HS-27A (cell line): ENCODE data around the gene SORBS2.
"Not testable (repeated sequence)": the region's sequence is repeated elsewhere in the genome, so short reads cannot be mapped to it uniquely, and the experiment has no call there.

Experiments used
- DNase-seq: peaks from one replicate; pipeline ENCODE4 v3.0.0-alpha.2; 2012; ENCODE audit warnings: low read depth, missing footprints

Gene SORBS2

DNA sequence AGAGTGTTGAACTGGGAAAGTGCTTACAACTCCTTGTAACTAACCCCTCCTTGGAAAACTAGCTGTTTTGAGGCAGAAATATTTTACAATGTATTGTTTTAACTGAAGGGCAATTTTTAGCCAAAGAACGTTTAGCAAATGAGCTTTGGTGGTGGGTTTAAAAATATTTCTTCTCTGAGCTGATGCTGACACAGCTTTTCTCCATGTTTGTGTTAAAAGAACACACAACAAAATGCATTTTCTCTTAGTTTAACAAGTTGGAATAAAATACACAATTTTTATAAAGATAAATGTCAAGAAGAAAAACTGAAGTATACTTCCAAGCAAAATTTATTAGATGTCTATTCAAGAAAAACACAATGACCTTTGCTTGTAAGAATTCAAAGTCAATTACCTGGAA lies 226.8 kb downstream of the SORBS2 start:
- no peak for DNase-seq

DNA sequence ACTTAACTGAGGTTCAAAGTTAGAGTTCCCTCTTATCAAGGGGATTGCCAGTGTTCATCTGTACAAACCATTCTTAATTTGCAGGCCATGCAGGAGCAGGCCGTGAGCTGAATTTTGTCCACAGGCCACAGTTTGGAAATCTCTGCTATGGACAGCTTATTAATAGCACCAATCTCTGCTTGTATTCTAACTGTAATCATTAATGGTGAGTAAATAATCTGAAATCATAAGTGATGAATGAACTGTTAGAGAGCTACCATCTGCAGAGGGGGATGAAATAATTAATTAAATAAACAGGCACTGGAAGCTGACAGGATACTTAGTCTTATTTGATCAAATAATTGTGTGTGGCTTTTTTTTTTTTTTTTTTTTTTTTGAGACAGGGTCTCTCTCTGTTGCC lies 228.2 kb downstream of the SORBS2 start:
- DNase-seq: no peak

DNA sequence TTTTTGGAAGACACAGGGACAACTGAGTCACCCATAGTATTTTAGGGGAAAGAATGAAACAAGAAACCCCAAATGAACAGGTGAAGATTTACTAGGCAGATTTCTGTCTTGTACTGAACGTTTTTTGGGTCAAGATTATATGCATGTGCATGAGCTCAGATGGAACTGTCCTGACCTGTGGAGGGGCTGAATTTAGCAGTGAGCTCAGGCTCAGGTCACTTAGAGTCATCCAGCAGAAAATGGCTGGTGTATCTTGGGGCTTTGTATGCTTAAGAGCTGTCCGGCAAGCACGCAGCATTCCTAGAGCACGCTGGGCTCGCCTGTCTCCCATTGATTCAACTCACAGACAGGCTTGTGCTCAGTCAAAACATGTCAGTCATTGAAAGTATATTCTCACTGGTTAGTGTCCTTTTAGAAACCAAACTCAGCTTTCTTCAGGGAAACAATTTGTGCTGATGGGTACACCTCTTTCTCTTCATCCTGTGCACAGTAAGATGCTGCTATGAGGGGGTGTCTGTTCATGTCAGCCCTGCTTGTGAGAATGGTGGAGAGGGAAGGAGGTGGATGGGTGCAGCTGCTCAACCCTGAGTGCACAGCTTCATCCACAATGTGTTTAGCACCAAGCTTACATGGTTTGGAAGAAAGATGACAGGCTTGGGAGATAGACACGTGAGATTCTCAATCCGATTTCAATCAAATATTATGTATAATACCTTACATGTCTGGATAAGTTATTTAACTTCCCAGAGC lies 229.2 kb downstream of the SORBS2 start:
- no peak for DNase-seq

DNA sequence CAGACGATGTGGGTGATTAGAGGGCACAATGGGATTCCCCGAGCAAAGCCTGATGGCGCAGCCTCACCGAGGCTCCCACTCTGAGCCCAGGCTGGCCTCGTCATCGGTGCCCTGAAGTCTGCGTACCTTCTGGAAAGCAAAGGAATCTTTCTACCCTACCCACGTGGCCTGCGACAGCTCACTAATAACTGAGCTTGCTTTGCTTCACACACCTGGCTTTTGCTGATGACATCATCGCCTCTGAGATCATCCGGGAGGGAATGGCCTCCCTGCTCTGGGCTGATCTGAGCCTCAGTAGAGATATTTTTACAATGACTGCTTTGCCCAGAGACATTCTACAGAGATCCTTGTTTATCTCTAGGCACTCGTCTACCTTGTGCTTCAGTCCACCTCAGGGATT lies 231.3 kb downstream of the SORBS2 start:
- no peak for DNase-seq

DNA sequence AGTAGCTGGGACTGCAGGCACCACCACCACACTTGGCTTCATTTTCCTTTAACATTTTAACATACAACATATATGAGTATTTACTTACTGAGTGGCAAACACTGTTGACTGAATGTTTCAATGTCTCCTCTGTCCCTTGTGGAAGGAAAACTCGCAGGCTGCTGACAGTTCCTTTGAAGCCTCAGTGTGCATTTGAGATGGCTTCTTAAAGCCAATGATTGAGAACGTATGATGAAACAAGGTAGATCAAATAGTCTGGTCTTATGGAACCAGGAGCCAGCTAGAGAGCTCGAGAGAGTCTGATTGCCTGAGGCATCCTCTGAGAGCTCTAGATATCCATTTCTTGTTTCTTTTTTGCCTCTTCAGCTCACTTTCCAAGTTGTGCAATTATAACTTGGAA lies 233.7 kb downstream of the SORBS2 start:
- DNase-seq: no peak

DNA sequence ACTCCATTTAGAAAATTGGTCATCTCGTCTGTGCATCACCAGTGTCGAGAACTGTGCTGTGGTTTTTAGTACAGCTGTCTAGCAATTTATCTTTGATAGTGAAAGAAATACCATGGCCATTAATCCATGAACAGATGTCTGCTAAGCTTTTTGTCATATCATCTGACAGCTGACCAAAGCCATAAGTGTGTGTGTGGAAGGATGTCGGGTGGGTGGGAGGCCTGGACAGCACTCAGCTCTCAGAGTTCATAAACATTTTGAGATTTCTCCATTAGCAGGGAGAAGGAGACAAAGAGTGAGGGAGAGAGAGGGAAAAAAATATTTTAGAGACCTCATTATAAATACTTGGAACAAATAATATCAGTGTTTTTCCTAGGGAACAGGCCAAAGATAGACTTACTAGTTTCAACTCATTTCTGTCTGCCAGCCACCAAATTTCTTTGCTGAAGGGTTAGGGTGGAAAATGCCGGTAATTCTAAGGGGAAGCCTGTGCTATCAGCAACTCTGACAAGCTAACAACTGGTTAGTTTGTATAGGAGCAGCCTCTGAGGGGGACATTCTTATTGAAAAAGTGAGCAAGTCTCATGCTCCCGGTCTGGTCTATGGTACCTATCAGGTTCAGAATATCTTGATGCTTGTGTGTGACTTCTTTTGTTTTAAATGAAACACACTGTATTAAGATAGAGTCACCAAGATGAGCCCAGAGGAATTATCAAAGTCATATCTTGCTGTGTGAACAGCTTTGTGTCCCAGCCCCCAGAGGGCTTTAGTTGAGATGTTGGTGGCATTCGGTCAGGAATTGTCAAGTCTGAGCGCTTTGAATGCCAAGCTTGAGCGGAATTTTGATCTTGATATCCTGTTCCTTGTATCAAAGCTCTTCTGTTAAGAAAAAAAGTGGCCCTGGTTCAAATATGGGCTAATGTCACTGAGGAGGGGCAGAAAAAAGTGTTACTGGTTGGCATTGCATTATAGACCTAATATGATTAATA lies 234.7 kb downstream of the SORBS2 start:
- DNase-seq: no peak

DNA sequence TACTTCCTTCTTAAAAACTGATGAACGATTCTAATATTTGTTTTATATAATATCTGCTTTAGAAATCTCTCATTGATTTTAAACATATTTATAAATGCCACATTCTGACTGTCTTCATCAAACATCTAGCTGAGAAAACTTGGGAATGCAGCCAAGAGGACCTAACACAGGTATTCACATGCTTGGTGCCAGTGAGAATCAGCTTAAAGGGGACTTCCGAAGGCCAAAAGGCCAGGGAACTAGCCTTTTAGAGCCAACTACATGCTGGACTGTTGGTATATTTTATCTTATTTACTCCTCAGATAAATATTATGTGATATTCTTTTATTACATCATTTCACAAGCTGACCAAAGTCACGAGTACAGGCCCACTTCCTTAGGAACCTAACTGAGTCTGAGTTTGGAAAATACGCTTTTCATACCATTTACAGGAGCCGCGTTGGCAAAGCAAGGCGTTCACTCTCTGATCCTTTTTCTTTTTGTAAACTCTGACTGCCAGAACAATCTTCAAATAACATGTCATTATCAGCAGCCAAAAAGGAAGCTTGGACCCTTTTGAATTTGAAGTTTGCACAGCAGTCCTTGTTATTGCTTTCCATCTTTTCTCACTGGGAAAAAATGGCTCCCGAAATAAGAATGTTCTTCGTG lies 235.6 kb downstream of the SORBS2 start:
- DNase-seq: no peak

DNA sequence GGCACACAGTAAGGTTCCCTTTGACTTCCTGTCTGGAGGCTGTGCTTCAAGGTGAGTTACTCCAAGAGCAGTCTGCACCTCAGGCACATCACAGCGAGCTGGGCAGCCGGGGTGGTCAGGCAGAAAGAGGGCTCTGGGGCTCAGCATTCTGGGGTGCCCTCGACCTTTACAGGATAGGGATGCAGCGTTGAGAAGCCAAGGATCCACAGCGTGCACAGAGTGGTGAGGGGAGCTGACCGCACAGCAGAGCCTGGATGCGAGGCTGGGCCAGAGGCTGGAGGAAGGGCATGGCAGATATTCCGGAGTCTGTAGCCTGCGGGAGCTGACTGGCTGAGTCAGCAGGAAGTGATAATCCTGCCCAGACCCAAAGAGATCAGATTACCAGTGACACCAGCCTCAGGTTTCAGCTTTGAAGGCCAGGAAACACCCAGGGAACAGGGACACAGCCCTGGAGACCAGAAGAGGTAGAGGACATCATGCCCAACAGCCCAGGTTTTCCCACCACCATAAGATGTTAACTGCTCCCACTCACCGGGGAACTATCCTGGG lies 238.3 kb downstream of the SORBS2 start:
- peak; percentile 45 for DNase-seq

DNA sequence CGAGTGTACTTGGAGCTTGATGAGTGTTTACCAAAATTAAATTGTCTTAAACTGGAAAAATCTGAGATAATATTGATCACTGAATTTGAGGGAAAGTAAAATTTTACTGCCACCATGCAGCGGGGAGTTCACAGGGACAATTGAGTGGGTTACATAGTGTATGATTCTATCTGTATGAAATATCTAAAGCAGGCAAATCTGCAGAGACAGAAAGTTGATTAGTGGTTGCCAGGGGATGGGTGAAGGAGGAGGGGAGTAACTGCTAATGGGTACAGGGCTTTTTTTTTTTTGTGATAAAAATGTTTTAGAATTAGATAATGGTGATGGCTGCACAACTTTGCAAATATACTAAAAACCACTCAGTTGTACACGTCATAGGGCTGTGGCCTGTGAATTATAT lies 241.3 kb downstream of the SORBS2 start:
- DNase-seq: no peak

DNA sequence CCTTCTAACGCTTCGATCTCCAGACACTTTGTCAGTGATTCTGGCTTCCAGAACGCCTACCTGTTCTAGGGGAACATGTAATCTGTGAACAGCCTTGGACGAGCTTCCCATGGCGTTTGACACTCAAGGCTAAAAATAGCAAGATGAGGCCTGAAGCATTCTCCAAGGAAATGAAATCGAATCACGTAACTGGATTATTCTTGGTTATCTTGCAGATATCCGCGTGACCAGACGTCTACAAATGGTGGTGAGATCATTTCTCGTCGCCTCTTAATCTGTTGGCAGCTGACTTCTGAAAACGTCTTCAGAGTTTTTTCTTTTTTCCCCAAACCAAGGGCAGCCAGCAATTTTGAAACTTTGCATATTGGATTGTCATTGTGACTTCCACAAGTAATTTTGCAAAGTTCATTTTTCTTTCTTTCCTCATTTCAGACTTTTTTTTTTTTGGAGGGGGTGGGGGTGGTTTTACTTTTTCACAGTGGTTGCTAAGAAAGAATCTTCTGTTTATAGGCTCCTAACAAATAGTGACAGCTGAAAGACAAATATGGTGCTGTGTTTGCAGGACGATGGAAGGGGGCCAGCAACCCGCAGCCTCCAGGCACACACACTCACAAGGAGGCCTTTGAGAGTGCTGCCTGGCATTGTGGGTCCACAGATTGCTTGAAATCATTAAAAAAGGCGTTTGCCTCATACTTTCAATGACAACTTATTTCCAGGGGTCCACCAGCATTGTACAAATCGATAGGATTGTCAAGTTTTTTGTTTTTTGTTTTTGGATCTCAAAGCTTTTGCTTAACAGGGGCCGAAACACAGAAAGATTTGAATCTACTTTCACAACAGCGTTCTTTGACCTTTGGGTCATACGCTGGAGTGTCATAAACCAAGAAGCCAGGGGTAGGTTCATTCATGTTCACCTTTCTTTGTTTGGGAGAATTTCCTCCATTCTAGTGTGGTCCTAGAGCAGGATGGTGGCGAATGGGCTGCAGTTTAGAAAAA lies 244.3 kb downstream of the SORBS2 start:
- no peak for DNase-seq

DNA sequence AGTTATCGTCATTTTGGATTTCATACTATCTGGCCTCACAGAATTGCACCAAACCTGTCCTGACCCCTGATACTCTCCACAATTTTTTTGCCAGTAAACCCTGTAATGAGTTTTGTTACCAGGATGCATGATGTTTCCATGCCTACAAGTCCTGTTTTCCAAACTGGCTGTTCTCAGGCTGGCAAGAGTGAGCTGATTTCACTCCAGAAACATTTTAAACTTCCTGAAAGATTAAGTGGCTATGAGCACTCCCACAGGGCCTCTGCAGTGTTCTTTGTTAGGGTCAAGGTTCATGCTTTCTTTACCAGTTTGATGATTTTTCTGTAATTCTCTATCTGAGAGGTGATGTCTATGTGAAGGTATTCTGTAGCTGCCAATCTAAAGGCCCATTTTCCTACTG lies 245.0 kb downstream of the SORBS2 start:
- no peak for DNase-seq

DNA sequence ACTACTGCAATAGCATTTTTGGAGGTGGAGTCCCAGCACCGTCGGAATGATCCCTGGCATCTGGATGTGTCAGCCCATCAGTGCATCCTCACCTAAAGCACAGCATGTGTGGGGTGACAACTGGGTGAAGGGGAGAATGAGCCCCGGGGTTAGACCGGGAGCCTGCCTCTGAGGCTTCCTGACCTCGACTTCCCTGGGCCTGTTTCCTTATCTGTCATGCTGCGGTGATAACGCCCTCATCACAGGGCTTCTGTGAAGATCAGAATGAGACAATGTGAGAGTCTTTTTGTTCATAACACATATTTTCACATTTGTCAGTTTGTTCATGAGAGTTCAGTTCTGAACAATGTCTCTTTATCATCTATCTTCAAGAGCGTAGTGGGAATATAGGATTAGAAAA lies 245.6 kb downstream of the SORBS2 start:
- no peak for DNase-seq

DNA sequence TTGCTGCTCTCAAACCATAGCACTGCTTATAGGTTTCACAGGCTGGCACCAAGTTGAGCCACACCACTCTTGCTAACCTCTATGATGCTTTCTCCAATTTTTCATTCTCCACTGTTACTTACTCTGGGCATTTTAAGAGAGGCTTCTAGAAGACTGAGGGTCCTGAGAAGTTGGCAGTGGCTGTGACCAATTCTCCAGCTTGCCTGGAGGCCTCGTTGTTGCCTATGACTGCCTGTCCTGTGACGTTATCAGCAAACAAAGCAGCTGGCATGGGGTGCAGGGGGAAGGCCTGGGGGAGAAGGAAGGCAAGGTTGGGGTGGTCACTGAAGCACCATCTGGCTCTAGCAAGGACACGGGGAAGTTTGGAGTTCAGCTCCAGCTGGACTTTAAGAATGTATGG lies 246.3 kb downstream of the SORBS2 start:
- DNase-seq: no peak

DNA sequence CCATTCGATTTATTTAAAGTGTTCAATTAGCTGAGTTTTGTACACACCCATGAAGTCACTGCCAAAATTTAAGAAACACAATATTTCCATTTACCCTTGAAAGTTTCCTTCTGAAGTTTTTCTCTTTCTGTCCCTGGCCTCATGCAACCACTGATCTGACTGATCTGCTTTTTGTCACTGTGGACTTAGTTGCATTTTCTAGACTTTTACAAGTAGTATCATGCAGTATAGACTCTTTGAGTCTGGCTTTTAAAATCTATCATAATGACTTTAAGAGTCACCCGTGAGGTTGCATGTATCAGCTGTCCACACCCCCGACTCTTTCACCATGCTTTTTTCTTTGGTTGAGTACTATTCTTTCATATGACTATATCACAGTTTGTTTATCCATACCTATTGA lies 247.6 kb downstream of the SORBS2 start:
- no peak for DNase-seq

DNA sequence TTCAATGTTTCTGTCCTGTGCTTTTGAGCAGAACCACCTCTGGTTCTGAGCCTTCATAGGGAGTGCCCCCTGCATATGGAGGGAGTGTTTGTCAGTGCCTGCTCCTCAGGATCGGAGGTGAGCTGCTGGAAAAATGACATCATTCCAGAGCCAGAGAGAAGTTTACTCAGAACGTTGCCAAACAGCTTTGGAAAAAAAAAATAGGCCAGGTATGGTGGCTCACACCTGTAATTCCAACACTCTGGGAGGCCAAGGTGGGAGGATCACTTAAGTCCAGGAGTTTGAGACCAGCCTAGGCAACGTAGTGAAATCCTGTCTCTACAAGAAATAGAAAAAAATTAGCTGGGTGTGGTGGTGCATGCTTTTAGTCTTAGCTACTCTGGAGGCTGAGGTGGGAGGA lies 249.5 kb downstream of the SORBS2 start:
- no peak for DNase-seq

DNA sequence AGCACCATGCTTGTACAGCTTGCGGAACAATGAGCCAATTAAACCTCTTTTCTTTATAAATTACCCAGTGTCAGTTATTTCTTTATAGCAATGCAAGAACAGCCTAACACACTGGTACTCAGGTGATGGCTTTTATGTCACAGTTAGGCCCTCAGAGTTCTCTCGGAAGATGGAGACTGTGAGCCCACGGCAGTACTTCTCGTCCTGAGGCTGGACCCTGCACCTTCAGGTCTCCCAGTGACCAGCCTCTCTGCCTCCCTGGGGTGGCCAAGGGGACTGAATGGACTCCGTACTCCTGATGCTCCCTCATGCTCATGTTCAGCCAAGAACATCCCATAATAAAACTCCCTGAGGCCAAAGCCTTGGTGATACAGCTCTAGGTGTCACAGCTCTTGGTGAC lies 251.7 kb downstream of the SORBS2 start:
- DNase-seq: no peak

DNA sequence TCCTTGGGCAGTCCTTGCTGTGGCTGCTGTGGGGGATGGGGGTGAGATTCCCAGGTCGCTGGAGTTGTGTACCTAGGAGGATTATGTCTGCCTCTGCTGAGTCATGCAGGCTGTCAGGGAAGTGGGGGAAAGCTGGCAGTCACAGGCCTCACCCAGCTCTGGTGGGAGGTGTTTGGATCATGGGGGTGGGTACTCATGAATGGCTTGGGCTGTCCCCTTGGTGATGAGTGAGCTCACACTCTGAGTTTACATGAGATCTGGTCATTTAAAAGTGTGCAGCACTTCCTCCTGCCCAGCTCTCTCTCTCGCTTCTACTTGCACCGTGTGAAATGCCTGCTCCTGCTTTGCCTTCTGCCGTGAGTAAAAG lies 252.1 kb downstream of the SORBS2 start:
- no peak for DNase-seq

DNA sequence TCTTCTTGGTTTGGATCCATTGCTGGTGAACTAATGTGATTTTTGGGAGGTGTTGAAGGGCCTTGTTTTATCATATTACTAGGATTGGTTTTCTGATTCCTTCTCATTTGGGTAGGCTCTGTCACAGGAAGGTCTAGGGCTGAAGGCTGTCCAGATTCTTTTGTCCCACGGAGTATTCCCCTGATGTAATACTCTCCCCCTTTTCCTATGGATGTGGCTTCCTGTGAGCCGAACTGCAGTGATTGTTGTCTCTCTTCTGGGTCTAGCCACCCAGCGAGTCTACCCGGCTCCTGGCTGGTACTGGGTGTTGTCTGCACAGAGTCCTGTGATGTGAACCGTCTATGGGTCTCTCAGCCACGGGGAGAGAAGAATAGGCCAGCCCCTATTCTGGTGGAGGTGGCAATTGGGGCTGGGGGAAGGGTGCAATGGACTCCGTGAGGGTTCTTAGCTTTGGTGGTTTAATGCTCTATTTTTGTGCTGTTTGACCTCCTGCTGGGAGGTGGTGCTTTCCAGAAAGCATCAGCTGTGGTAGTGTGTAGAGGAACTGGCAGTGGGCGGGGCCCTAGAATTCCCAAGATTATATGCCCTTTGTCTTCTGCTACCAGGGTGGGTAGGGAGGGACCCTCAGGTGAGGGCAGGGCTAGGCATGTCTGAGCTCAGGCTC lies 252.6 kb downstream of the SORBS2 start:
- not testable (repeated sequence) for DNase-seq

DNA sequence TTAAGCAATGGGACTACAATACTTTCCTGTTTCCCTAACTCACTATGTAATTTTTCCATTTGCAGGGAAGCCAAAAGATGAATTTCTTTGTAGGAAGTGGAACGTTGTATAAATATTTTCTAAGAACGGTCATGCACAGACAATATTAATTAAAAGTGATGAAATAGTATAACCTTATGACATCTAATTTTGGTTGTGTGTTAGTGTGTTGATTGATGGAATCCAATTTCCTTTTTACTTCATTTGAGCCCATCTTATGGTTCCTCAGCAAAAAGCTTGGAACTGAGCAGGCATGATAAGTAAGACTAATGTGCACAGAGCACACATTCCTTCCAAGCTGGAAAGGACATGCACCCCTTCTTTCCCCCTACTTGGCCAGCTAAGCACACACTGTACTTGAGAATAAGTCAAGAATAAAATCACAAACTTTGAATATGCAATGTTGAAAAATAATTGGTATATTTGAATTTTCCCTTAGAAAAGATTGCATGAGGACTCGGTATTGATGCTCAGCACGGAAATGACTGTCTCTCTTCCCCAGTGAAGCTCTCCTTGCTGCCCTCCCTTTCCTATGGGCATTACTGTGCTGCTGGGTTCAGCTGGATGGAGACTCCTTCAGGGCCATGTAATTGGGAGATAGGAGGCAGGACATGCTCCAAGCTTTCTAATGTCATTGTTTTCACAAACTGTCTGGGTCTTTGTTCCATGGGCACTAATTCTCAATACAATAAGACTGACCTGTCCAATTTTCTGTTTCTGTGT lies 257.4 kb downstream of the SORBS2 start:
- no peak for DNase-seq

DNA sequence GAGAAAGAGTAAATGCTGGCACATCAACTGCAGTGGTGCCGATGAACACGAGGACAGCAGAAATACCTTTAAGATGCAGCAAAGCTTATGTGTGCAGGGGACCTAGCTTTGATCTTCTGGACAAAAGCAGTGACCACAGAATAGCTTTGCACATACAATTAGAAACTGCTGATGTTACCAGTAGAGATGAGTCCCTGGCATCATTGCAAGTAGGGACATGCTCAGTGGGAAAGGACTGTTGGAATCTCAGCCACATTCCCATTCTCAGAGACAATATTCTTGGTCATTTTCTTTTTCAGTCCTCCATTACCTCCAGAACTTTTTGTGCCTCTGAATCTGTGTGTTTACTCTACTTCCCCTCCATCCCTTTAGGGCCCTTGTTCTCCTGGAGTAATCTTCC lies 259.7 kb downstream of the SORBS2 start:
- DNase-seq: no peak
